Adrenal gland (tissue), 5 donors: Measurements from ENCODE around the gene GRIK1.

ENCODE experiments used
- POLR2A ChIP-seq, 2 donors: fragments of 450-650 bp; IDR thresholded peaks; one replicate each; pipeline ENCODE4 v1.6.1; 2017; ENCODE audit warnings: antibody characterized with exemption in 2 of 2, mild to moderate bottlenecking in 2 of 2, moderate library complexity in 1 of 2
- TF ChIP-seq, protein P1 (sequence below), 6 experiments: fragments of 450-650 bp in 4 of 6; fragments of 200-600 bp in 2 of 6; sonication (generic) in 1 of 6; IDR thresholded peaks; 1 replicate in 5 of 6; 2 replicates in 1 of 6; pipeline versions ENCODE4 v1.5.1 to v1.8.0; 2016 to 2021; ENCODE audit warnings: antibody characterized with exemption in 6 of 6, mild to moderate bottlenecking in 2 of 6, moderate library complexity in 1 of 6
- donor health status: DM: no; HTN: no; CAD: no.

DNA sequence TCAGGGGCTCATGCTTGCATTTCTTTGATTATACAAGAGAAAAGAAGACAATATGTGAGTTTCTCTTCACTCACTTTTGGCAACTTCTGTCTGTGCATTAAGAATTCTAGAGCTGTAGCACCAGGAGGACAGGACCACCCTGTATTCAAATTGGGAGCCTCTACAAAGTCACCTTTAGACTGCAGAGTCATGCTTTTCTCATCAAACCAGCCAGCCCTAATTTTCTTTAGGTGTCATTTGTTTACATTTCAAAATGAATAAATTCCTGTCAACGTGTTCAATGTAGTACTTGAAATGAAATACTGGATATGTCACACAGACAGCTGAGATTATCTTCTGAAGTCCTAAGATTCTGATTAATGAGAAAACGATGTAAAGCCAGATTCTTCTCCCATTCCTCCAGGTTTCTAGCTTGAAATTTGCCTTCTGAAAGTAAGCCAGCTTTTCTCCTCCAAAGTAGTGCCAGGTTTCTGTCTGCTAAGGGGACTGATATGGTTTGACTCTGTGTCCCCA is 177.2 kb downstream of the GRIK1 start:
- TF ChIP-seq, protein P1, sequence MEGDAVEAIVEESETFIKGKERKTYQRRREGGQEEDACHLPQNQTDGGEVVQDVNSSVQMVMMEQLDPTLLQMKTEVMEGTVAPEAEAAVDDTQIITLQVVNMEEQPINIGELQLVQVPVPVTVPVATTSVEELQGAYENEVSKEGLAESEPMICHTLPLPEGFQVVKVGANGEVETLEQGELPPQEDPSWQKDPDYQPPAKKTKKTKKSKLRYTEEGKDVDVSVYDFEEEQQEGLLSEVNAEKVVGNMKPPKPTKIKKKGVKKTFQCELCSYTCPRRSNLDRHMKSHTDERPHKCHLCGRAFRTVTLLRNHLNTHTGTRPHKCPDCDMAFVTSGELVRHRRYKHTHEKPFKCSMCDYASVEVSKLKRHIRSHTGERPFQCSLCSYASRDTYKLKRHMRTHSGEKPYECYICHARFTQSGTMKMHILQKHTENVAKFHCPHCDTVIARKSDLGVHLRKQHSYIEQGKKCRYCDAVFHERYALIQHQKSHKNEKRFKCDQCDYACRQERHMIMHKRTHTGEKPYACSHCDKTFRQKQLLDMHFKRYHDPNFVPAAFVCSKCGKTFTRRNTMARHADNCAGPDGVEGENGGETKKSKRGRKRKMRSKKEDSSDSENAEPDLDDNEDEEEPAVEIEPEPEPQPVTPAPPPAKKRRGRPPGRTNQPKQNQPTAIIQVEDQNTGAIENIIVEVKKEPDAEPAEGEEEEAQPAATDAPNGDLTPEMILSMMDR (IDR thresholded peaks at IDR 0.05): no peak
- no peak for TF ChIP-seq POLR2A (IDR thresholded peaks at IDR 0.05)
